ENCODE results near the gene CCNY.

Gene CCNY

GRCh38 chr10:35427543-35427942 is 91.2 kb downstream of the CCNY start:
- DNase-seq (ENCODE audit: low spot score): no peak

- no peak for DNase-seq (ENCODE audit: low spot score)
These were observed 92.2 kb downstream of the CCNY start for GRCh38 chr10:35428521-35428920.

- DNase-seq (ENCODE audit: low spot score): no peak
These were observed 96.6 kb downstream of the CCNY start for GRCh38 chr10:35432781-35433338.

GRCh38 chr10:35433851-35434426 is 97.6 kb downstream of the CCNY start:
- no peak for DNase-seq (ENCODE audit: low spot score)

GRCh38 chr10:35434533-35434932 is 98.2 kb downstream of the CCNY start:
- DNase-seq (ENCODE audit: low spot score): no peak

- no peak for DNase-seq (ENCODE audit: low spot score)
These were observed 99.5 kb downstream of the CCNY start for GRCh38 chr10:35435824-35436223.

GRCh38 chr10:35437829-35438228 is 101.5 kb downstream of the CCNY start:
- DNase-seq (ENCODE audit: low spot score): no peak

- no peak for DNase-seq (ENCODE audit: low spot score)
These were observed 102.6 kb downstream of the CCNY start for GRCh38 chr10:35438718-35439571.

GRCh38 chr10:35440016-35440415 is 103.7 kb downstream of the CCNY start:
- no peak for DNase-seq (ENCODE audit: low spot score)

- no peak for DNase-seq (ENCODE audit: low spot score)
These were observed 105.7 kb downstream of the CCNY start for GRCh38 chr10:35442028-35442427.

GRCh38 chr10:35442592-35442991 is 106.3 kb downstream of the CCNY start:
- no peak for DNase-seq (ENCODE audit: low spot score)

- no peak for DNase-seq (ENCODE audit: low spot score)
These were observed 107.5 kb downstream of the CCNY start for GRCh38 chr10:35443858-35444257.

- no peak for DNase-seq (ENCODE audit: low spot score)
These were observed 109.0 kb downstream of the CCNY start for GRCh38 chr10:35445150-35445884.

- DNase-seq (ENCODE audit: low spot score): no peak
These were observed 110.1 kb downstream of the CCNY start for GRCh38 chr10:35446439-35446838.

- peak; percentile 20 for DNase-seq (ENCODE audit: low spot score)
These were observed 111.5 kb downstream of the CCNY start for GRCh38 chr10:35447693-35448407.

GRCh38 chr10:35448687-35449662 is 112.7 kb downstream of the CCNY start:
- no peak for DNase-seq (ENCODE audit: low spot score)

- no peak for DNase-seq (ENCODE audit: low spot score)
These were observed 113.6 kb downstream of the CCNY start for GRCh38 chr10:35449944-35450343.

- DNase-seq (ENCODE audit: low spot score): no peak
These were observed 115.1 kb downstream of the CCNY start for GRCh38 chr10:35451151-35452016.

GRCh38 chr10:35452171-35452570 is 115.9 kb downstream of the CCNY start:
- DNase-seq (ENCODE audit: low spot score): no peak

GRCh38 chr10:35452847-35453246 is 116.5 kb downstream of the CCNY start:
- no peak for DNase-seq (ENCODE audit: low spot score)
